ENCODE results near the gene ELMO1.
A peak's percentile ranks its signal among the peaks of the same experiment; 100 is the strongest.

Gene ELMO1

DNA sequence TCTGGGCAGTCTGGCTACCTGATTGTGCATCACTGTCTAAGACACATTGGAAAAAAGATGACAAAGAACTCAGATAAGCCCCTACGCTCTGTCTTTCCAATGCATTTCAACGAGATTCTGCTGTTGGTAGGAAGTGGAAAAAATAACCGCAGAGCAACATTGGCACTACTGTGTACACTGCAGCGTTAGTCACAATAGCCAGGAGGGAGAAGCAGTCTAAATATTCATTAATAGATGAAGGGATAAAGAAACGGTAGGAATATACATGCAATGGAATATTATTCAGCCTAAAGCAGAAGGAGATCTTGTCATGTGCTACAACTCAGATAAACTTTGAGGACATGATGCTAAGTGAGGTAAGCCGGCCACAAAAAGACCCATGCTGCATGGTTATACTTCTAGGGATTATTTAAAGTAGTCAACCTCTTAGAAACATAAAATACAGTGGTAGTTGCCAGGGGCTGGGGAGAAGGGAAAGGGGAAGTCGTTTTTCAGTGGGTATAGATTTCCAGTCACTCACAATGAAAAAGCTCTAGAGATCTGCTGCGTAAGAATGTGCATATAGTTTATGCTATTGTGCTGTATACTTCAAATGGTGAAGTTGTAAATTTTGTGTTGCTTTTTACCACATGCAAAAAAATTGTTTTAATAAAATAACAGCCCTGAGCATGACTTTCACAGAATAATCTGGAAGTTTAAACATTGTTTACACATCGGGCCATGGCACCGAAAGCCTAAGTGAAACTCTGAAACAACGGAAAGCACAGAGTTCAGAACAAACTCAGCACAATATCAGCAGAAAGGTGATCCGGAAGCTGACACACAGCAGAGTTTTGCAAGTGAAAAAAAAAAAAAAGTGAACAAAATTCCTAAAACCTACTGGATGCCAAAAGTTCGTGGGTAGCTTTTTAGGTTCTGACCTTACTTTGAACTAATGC, 40.1 kb downstream of the ELMO1 start:
- no peak for DNase-seq (ENCODE audit: low spot score)

DNA sequence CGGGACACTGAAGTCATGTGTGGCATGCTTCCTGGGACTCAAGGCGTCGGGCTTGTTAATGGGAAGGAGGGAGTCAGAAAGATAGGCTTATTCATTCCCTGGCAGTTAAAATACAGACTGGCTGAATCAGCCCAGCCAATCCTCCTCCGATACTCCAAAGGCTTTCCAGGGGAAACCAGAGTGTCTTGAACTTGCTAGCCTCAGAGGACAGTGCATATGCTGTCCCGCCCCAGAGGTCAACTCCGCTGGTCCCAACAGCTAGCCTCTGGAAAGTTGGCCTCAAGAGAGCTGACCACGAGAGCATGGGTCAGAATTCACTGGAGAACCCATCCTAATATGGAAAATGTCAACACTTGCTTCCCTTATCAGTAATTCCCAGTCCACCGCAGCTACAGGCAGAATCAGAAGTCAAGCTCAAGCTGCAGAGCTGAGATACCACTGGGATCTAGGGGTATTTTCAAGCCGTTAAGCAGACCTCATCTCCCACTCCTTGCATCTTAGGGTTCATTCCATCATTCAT, 43.0 kb downstream of the ELMO1 start:
- DNase-seq (ENCODE audit: low spot score), result no peak

DNA sequence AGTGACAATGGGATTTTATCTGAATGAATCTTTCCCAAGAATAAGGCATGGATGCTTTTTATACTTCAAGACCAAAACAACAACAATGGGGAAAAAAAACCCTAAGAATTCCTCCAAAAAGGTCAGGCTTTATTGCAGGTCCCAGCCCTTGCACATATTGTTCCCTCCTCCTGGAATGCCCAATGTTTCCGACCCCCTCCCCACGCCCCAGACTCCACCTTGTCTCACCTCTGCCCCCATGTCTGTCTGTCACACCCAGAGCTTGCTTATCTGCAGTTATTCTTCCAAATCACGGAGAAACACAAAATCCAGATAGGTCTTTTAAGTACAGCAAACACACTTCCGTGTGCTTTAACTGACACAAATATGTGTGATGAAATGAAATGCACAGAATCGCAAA, 43.5 kb downstream of the ELMO1 start:
- no peak for DNase-seq (ENCODE audit: low spot score)

DNA sequence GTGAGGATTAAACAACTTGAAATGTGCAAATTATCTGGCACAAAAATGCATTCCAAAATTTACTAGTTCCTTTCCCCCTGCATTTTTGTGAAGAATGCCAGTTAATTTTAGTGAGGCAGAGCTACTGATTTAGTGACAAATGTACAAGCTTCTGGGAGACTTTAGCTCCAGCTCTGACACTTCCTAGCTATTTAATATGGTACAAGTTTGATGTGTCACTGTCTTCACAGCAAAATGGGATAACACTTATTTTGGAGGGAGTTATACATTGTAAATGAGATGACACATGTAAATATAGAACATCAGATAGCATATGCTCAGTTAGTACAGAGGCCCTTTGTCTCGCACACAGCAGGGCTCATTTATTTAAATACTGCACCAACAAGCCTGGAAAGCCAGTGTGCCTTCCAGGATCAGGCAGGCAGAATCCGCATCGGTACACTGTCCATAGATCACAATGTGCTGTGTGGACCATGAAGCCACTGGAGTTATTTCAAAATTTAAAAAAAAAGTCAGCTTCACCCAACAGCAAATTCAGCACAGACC, 48.7 kb downstream of the ELMO1 start:
- no peak for DNase-seq (ENCODE audit: low spot score)

DNA sequence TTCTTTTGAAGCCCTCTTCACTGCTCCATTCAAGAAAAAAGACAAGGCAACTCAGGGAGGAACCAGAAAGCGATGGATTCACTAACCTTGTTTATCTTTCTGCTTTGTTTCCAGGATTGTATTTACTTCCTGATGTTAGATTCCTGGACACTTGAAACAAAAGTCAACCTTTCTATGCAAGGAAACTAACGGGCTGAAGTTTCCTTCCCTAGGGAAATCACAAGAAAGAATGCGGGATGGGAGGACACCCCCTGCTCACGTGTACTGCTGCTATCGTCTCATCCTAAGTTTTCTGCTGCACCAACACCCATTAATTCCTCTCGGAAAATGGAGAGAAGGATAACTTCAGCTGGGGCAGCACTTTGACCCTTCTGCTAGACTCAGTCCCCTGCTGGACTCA, 50.3 kb downstream of the ELMO1 start:
- no peak for DNase-seq (ENCODE audit: low spot score)

DNA sequence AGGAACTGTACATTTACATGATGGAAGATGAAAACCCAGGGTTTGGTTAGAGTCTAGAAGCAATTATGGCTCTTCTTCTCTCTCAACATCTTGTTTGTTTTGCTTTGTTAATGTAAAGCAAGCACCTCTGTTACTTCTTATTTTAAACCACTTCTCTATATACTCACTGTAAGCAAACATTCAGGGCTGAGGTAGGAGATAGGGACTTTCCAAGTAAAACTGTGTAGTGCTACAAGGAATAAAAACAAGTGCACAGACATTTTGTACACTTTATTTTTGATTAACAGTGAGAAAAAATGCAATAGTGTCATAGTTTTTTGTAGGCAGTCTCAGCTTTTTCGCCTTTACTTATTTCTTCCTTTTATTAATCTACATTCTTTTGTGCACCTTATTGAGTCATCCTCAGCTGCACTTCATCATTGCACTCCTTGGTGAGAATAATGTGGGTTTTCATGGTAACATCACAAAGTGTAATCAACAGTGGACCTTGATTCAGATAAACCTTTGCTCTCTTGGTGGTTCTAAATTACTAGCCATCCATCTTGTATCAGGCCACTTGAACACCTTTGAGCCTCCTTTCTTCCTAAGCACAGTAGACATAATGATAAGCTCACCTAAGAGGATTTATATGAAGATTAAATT, 52.9 kb downstream of the ELMO1 start:
- DNase-seq (ENCODE audit: low spot score), result no peak

DNA sequence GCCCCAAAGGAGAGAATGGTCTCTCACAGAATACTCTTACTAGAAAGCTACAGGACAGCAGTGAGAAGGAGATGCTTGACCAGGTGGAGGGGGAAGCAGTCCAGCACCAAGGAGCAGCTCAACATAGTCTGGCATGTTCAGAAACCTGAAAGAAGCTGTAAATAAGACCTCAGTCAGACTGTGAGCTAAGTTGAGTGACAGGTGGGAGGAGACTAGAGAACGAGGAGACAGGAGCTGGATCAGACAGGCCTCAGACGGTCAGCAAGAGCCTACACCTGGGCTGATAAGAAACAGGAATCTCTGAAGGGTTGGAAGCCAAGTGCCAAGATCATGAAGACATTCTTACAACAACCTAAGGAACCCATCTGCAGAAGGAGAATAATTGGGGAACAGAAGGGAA, 54.5 kb downstream of the ELMO1 start:
- no peak for DNase-seq (ENCODE audit: low spot score)

DNA sequence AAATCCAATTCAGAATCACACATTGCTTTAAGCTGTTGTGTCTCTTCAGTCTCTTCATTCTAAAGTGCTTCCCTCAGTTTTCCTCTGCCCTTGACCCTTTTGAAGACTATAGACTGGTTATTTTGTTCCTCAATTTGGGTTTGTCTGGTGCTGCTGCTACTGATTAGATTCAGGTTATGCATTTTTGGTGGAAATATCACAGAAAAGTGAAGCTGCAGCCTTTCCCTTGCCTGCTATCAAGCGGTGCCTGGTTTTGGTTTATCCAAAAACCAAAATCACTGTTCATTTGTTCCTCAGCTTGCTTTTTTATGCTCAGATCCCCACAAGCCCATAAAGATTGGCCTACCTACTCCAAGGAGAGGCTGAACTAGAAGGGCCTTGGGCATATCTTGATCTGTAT, 55.2 kb downstream of the ELMO1 start:
- no peak for DNase-seq (ENCODE audit: low spot score)

DNA sequence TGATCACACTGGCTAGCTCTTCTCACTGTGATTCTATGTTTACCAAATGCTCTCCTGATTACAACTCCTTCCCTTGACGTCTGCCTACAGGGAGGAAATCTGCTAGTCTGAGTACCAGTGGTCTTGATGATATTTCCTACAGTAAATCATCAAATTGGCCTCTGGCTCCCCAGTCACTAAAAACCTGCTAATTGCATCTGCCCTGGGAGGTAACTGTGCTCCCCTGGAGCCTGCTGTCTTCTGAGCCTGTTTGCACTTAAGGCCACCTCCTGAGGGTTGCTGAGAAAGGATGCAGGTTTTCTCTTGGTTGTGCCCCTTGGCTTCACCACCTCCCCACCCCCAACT, 56.0 kb downstream of the ELMO1 start:
- DNase-seq (ENCODE audit: low spot score), result no peak

DNA sequence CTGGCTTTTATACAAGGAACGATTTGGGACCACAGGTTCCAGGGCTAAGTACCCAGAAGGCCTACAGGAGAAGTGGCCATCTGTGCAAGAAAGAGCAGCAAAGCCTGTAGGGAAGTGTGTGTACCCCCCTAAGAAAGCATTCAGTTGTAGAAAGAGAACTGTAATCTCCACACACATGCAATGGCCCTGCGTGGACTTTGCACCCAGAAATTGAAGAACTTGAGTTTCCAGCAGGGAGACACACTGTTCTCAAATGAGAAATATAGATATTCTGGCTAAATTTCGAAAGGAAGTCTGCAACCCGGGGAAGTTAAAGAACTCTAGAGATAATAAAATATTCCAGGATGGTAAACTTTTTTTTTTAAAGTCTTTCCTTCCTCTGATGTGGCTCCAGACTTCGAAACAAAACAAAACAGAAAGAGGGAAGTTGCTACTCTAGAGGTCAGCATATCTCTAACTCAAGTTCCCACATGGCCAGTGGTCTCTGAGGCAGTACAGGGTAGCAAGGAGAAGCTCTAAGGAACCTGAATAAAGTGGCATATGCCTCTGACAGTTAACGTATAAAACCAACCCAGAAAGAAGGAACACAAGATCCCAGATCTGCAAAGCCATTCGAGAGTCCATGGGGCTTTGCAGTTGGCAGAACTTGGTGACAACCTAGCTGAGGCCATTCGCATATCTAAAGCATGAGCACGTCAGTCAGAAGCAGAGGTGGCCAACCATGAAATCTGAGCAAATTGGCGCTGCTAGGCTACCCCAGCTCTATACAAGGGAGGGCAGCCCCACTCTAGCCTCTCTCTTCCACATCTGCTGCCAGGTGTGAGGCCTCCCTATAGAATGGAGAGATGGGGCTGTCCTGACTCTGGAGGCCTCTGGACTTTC, 56.6 kb downstream of the ELMO1 start:
- DNase-seq (ENCODE audit: low spot score), result no peak

DNA sequence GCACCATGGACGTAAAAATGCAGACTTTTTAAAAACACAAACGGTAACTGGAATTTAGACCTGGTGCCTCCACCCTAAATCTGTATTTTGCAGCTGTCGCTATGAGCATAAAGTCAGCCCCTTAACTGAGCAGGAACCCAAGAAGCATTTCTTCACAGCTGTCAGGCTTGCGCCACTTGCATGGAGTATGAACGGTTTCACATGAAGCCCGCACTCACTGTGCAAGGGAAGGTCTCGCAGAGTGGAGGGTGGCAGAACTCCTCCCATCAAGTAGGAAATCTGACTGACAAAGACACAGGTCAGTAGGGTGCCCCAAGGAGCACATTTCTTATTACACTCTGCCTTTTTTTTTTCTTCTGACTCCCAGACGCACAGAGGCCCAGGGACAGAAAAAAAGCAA, 58.5 kb downstream of the ELMO1 start:
- DNase-seq (ENCODE audit: low spot score), result no peak

DNA sequence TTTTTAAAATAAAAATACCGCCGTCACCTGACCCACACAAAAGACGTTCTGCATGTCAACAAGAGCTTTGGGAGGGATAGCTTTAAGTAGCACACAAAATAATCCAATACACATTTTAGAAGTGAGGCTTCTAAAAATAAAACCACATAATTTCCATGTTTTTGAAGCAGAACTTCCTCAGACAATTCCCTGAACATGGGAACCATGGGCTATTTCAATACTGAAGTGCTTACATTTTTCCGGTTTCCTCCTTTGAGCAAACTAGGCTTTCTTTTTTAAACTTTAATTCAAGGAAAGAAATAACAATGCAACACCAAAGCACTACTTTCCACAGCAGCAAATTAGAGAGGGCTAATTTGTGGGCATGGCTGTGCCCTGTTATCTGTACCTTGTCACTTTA, 59.9 kb downstream of the ELMO1 start:
- no peak for DNase-seq (ENCODE audit: low spot score)

DNA sequence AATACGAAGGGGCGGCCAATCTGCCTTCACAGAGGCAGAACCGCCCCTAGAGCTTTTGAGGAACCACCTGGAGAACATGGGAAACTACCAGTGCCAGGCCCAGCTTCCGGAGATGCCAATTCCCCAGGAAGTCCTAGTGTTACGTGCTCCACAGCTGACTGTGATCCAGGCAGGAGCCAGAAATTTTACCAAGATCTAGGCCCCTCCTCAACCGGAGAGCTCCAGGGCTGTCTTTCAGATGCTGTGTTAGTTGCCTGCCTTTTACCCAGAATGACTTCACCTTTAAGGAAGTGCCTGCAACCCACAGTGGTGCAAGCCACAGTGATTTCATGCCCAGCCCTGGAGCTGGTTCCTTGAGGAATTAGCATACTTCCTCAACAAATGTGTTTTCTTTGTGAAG, 62.9 kb downstream of the ELMO1 start:
- DNase-seq (ENCODE audit: low spot score), result no peak

DNA sequence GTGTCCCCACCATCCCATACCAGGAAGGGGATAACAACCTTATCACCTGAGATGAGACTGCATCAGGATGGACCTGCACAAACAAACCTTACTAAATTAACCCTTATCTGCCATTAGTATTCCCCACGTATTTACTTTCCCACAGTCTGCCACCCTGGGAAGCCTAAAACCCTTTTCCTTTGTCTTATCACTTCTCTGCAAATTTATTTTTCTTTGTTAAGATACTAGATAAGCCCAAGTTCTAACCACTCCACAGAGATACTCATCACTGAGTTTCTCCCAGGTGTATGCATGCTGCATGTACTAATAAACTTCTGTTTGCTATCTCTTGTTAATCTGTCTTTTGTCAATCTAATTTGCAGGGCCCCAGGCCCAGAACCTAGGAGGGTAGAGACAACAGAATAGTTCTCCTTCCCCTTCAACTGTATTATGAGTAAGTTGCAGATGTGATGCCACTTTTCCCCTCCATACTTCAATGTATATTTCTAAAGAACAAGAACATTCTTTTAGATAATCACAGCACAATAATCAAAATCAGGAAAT, 66.0 kb downstream of the ELMO1 start:
- DNase-seq (ENCODE audit: low spot score), result no peak

DNA sequence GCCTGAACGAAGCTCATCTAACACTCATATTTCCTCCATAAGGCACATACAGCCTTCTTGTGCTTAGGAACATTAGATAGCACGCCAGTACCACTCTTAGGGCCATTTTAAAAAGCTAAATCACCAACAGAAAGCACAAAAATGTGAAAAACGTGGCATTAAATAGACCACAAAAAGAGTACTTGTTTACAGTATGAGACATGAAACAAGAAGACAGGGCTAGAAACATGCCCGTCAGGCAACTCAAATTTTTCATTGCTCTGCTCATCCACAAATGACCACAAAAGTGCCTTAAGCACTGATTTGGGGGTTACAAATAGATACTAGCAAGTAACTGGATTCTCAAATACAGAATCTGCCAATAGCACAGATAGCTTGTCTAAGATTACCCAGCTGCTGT, 67.8 kb downstream of the ELMO1 start:
- no peak for DNase-seq (ENCODE audit: low spot score)

DNA sequence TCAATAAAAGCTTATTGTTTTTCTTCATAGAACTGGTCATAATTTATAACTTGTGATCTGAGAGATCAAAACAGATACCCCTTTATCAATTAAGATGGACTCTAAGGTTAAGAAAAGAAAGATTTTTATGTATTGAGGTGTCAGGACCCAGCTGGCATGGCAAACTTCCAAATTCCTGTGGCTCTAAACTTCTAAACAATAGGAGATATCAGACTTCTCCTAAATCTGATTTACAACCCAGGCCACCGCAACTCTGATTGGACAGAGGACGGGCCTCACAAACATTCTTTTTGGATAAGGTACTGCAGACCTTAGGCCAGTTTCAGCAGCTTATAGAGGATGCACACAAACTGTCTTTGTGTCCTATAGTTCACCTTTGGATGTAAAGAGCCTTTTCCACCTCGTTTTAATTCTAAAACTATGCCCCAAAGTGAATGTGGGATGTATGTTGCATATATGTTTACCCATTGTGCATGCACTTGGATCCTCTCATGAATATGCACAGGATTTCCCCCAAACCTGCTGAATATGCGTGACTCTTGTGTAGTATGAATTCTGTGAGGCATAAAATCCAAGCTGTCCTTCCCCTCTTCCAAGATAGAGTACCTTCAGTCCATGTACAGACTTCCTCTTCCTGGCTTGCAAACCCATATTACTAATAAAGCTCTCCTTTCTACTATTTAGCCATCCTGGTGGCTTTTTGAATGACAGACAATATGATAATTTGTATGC, 69.0 kb downstream of the ELMO1 start:
- DNase-seq (ENCODE audit: low spot score), result no peak

DNA sequence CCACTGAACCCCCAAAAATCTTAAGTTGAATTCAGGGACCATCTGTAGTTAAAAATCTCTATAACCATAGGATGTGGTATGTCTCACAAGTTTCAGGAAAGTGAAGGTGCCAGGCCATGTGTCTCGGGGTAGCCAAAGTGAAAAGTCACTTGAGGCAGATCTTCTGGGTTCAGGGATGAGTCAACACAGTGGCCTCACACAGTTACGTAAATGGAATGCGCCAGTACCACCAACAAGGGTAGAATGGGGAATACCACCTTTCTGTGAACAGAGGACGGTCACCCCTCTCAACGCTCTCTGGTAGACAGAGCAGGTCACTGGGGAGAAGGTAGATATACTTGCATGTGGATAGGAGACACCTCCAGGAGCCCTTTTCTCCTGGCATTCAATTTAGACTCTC, 71.4 kb downstream of the ELMO1 start:
- no peak for DNase-seq (ENCODE audit: low spot score)

DNA sequence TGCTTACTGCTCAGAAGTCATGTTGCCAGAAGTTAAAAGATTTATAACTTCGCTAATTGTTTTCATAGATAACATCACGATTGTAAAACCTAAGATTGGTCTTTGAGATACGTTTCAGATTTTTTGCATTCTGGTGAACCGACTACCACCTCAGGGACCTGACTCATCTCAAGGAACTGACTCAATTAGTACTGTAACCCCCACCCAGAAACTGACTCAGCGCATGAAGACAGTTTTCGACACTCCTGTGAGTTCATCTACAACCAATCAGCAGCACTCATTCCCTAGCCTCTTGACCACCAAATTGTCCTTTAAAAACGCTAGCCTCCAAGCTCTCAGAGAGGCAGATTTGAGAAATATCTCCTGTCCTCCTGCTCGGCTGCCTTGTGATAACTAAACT, 72.3 kb downstream of the ELMO1 start:
- DNase-seq (ENCODE audit: low spot score), result no peak

DNA sequence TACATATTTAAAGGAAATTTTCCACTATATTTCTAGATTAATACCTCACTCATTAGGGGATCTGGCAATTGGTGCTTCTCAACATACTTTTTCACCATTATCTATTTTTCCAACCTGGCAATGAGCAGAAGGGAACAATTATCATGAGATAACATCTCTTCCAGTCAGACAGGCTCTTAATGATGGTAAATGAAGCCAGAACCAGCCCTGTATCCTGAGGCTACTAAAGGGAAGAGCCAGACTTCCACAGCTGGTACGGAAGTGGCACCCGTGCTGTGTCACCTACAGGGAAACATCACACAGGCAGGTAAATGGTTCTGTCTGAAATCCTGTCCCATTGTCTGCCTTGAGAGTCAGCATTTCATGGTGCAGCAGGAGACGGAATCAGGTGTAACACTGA, 75.9 kb downstream of the ELMO1 start:
- DNase-seq (ENCODE audit: low spot score), result no peak

DNA sequence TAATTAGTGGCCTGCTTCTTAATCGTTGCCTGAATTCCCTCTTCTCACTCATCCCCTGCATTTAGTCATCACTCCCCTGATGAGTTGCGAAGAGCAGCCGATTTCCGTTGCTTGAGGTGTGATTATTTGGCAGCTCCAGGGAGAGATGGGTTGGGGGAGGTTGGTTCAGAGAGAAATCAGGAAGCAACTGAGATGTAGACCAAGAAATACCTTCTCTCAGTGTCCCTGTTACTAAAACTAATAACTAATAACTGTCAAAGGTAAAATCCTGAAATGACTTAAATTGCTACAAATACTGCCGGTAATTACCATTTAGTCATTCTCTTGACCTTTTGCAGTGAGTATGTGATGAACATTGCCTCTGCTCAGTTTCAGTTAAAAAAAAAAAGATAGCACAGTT, 76.9 kb downstream of the ELMO1 start:
- DNase-seq (ENCODE audit: low spot score), result no peak

DNA sequence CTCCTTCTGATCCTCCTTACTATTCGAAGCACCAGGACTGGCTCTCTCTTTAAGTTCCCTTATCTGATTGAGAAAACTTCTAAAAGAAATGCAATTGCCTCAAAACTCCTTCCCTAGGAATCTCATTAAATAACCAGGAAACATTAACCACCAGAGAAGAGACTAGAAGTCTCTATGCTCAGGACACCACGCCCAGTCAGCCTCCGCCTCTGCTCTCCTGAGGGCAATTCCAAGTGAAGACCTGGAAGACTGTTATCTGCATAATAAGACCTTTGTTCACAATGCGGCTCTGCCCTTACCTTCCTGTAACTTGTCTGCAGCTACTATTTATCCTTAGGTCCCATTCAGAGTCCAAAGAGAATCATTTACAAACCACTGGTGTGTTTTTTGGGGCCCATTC, 78.8 kb downstream of the ELMO1 start:
- peak; percentile 17 for DNase-seq (ENCODE audit: low spot score)
